ENCODE data around the gene CERS5.

DNA sequence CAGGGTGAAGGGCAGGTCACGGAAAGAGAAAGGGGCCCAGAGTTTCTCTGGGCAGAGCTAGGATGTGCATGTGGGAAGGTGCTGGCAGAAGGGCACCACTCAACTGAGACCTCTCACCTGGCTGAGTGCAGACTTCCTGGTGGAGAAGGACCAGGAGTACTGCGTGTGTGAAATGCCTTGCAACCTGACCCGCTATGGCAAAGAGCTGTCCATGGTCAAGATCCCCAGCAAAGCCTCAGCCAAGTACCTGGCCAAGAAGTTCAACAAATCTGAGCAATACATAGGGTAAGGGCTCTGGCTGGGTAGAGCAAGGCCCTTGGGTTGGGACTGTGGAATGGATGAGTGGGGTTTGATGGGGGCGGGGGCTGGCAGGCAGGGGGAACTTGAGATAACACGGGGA, 87.4 kb downstream of the CERS5 start:
- TF ChIP-seq POLR2A (IDR thresholded peaks at IDR 0.05) (no peak), POLR2AphosphoS5 (IDR thresholded peaks at IDR 0.05) (no peak), EP300 (IDR thresholded peaks at IDR 0.05) (no peak)
- TF ChIP-seq, protein P1, sequence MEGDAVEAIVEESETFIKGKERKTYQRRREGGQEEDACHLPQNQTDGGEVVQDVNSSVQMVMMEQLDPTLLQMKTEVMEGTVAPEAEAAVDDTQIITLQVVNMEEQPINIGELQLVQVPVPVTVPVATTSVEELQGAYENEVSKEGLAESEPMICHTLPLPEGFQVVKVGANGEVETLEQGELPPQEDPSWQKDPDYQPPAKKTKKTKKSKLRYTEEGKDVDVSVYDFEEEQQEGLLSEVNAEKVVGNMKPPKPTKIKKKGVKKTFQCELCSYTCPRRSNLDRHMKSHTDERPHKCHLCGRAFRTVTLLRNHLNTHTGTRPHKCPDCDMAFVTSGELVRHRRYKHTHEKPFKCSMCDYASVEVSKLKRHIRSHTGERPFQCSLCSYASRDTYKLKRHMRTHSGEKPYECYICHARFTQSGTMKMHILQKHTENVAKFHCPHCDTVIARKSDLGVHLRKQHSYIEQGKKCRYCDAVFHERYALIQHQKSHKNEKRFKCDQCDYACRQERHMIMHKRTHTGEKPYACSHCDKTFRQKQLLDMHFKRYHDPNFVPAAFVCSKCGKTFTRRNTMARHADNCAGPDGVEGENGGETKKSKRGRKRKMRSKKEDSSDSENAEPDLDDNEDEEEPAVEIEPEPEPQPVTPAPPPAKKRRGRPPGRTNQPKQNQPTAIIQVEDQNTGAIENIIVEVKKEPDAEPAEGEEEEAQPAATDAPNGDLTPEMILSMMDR (IDR thresholded peaks at IDR 0.05): no peak
